ENCODE measurements around the gene PRSS27.

GRCh38 chr16:2712546-2712945 lies 7.5 kb downstream of the PRSS27 start:
- TF ChIP-seq CTCF (IDR thresholded peaks at IDR 0.05 in 4 of 5, conservative IDR thresholded peaks at IDR 0.05 in 1 of 5) (no peak), POLR2A (IDR thresholded peaks at IDR 0.05) (no peak)
